ENCODE results near the gene C9orf50. TPM values are rescaled to one million over a fixed set of nuclear protein-coding genes. Genes with fewer than 3 reads are reported as not detected.

C9orf50 gene
- total and polyA plus RNA-seq, 10 donors, result 0.12 to 0.46 (median 0.19) TPM; not detected in 6

- WGBS, 5 donors, result 78 to 84% (median 83%) methylated on average over 14 to 17 of the region's 17 CpGs
- no peak for DNase-seq
- Histone ChIP-seq H3K27ac (no peak overlapping the region), H3K9me3 (no peaks in the 10 kb centered on the region), H3K27me3 (replicated peaks in 1 of 7) (no peaks in the 10 kb centered on the region), H3K4me3 (no peak overlapping the region), H3K36me3 (peaks cover 0 to under 1% (median 0%) of the 10 kb centered on the region in 6 donors), H3K4me1 (peaks cover 13 to 27% (median 23%) of the 10 kb centered on the region in 6 donors)
- TF ChIP-seq POLR2A (IDR thresholded peaks at IDR 0.05), result no peak
- intact Hi-C loops (cut with DNase I; ENCODE audit: low total_unique reads), result loop anchor here (10.0 kb wide), 1 partner anchor 140 kb away; no protein-coding TSS in a partner anchor
Observed at GRCh38 chr9:129644902-129645301, 24.0 kb upstream of the C9orf50 start.

DNA sequence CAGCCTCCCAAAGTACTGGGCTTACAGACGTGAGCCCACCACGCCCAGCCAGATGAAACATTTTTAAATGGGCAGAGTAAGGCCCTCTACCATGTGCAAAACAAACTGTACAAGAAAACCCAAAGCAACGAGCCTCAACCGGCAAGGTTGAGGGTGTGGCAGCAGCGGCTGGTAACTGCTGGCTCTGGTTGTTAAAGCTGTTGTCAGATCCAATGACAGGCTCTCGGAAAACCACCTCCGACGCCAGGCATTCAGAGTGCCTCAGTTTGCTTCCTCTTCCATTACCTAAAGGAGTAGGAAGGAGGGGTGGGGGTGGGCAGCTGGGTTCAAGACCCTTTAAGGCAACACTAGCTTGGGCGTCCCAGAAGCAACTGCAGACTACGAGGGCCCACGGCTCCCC is 23.5 kb upstream of the C9orf50 start:
- H3K27ac ChIP-seq, result no peak overlapping the region
- intact Hi-C loops (cut with DNase I; ENCODE audit: low total_unique reads), result loop anchor here (10.0 kb wide), 1 partner anchor 140 kb away; no protein-coding TSS in a partner anchor
- H3K4me3 ChIP-seq, result no peak overlapping the region
- 67 to 89% (median 83%) methylated on average over 9 to 11 of the region's 11 CpGs for WGBS, 5 donors
- H3K9me3 ChIP-seq, result no peaks in the 10 kb centered on the region
- TF ChIP-seq POLR2A (IDR thresholded peaks at IDR 0.05) (no peak), POLR2AphosphoS5 (IDR thresholded peaks at IDR 0.05) (no peak)
- TF ChIP-seq, protein P1, sequence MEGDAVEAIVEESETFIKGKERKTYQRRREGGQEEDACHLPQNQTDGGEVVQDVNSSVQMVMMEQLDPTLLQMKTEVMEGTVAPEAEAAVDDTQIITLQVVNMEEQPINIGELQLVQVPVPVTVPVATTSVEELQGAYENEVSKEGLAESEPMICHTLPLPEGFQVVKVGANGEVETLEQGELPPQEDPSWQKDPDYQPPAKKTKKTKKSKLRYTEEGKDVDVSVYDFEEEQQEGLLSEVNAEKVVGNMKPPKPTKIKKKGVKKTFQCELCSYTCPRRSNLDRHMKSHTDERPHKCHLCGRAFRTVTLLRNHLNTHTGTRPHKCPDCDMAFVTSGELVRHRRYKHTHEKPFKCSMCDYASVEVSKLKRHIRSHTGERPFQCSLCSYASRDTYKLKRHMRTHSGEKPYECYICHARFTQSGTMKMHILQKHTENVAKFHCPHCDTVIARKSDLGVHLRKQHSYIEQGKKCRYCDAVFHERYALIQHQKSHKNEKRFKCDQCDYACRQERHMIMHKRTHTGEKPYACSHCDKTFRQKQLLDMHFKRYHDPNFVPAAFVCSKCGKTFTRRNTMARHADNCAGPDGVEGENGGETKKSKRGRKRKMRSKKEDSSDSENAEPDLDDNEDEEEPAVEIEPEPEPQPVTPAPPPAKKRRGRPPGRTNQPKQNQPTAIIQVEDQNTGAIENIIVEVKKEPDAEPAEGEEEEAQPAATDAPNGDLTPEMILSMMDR (IDR thresholded peaks at IDR 0.05 in 8 of 11, conservative IDR thresholded peaks at IDR 0.05 in 3 of 11), result no peak
- no peaks in the 10 kb centered on the region for H3K27me3 ChIP-seq (replicated peaks in 1 of 7)
- DNase-seq, result no peak
- H3K36me3 ChIP-seq, result peaks cover 0 to 6% (median 2%) of the 10 kb centered on the region in 6 donors
- H3K4me1 ChIP-seq, result peaks cover 13 to 33% (median 28%) of the 10 kb centered on the region in 6 donors

DNA sequence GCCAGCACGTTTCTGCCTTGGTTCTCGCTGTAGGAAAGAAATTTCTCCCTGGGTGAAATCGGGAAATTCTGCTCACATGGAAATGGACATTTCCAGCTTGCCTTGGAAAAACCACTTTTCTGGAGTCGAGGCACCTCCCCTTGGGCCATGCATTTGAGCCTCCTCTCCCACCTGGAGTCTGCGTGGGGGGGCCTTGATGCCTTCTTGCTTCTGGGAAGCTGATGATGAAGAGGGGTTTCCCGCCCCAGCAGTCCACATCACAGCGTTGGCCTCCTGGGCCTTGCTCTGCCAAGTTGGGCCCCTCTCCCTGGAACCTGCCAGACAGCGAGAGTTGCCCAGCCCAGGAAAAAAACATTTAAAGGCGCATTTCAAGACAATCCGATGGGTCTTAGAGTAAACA is 22.8 kb upstream of the C9orf50 start:
- Histone ChIP-seq H3K9me3 (no peaks in the 10 kb centered on the region), H3K36me3 (peaks cover 0 to 13% (median 9%) of the 10 kb centered on the region in 6 donors), H3K27me3 (replicated peaks in 1 of 7) (no peaks in the 10 kb centered on the region), H3K27ac (no peak overlapping the region), H3K4me3 (no peak overlapping the region), H3K4me1 (peaks cover 13 to 39% (median 33%) of the 10 kb centered on the region in 6 donors)
- no peak for DNase-seq
- 79 to 89% (median 88%) methylated on average over 10 of the region's 10 CpGs for WGBS, 5 donors
- TF ChIP-seq POLR2A (IDR thresholded peaks at IDR 0.05), result no peak
- TF ChIP-seq, protein P1 (IDR thresholded peaks at IDR 0.05 in 8 of 11, conservative IDR thresholded peaks at IDR 0.05 in 3 of 11), result no peak
- no peak for TF ChIP-seq POLR2AphosphoS5 (IDR thresholded peaks at IDR 0.05)
- intact Hi-C loops (cut with DNase I; ENCODE audit: low total_unique reads), result loop anchor here (10.0 kb wide), 1 partner anchor 141 kb away; no protein-coding TSS in a partner anchor

- Histone ChIP-seq H3K27ac (peak within 1 kb of the TSS; percentile 80 to 92 (median 88)), H3K36me3 (peaks cover 0 to 30% (median 26%) of the 10 kb centered on the region in 6 donors), H3K27me3 (replicated peaks in 1 of 7) (no peaks in the 10 kb centered on the region), H3K4me1 (peaks cover 15 to 57% (median 38%) of the 10 kb centered on the region in 6 donors), H3K9me3 (no peaks in the 10 kb centered on the region), H3K4me3 (peak within 1 kb of the TSS; percentile 67 to 98 (median 94))
- 0% methylated on average over 20 to 93 of the region's 93 CpGs for WGBS, 5 donors
- intact Hi-C loops (cut with DNase I; ENCODE audit: low total_unique reads), result loop anchor here (10.0 kb wide), 1 partner anchor 143 kb away; no protein-coding TSS in a partner anchor
- peak in 2 of 3 donors; percentile 36 to 55 for TF ChIP-seq POLR2A (IDR thresholded peaks at IDR 0.05)
- TF ChIP-seq, protein P1 (IDR thresholded peaks at IDR 0.05 in 8 of 11, conservative IDR thresholded peaks at IDR 0.05 in 3 of 11), result peak; percentile 100
- TF ChIP-seq POLR2AphosphoS5 (IDR thresholded peaks at IDR 0.05), result peak; percentile 95 to 96 (median 96)
- DNase-seq, result peak; percentile 99
Observed at GRCh38 chr9:129641750-129642585, 21.1 kb upstream of the C9orf50 start, which contains the start of gene ASB6. TSS of gene ASB6 (minus strand) at chr9:129642151. CDS start at chr9:129641999, 152 bp downstream.

Data from spleen (tissue), 11 donors.